ENCODE measurements around the gene MARCO. TPM values are rescaled to one million over a fixed set of nuclear protein-coding genes. Genes with fewer than 3 reads are reported as not detected.

Gene MARCO
- total and polyA plus RNA-seq, 5 donors = 5.9 to 96.6 (median 37.3) TPM

GRCh38 chr2:118967124-118967880 is 25.3 kb downstream of the MARCO start:
- WGBS = 76% methylated on average over 6 of the region's 6 CpGs
- DNase-seq (no peak), ATAC-seq (no peak)
- no peaks in the 10 kb centered on the region for H3K4me1 ChIP-seq (ENCODE audit: control insufficient read depth, insufficient read depth, low read length)
- H3K9me3 ChIP-seq (ENCODE audit: control insufficient read depth, low read length) = no peaks in the 10 kb centered on the region
- intact Hi-C loops (cut with DNase I) = no loop called here
- no peak overlapping the region for H3K27ac ChIP-seq (ENCODE audit: low read length)
- H3K27me3 ChIP-seq (ENCODE audit: control insufficient read depth, insufficient read depth) = no peaks in the 10 kb centered on the region
- no peak overlapping the region for H3K4me3 ChIP-seq (ENCODE audit: low read length)

GRCh38 chr2:118968042-118968441 is 26.0 kb downstream of the MARCO start:
- no peaks in the 10 kb centered on the region for H3K9me3 ChIP-seq (ENCODE audit: control insufficient read depth, low read length)
- no peak overlapping the region for H3K4me3 ChIP-seq (ENCODE audit: low read length)
- H3K4me1 ChIP-seq (ENCODE audit: control insufficient read depth, insufficient read depth, low read length) = no peaks in the 10 kb centered on the region
- intact Hi-C loops (cut with DNase I) = no loop called here
- no peak for ATAC-seq
- no peak overlapping the region for H3K27ac ChIP-seq (ENCODE audit: low read length)
- no peak for DNase-seq
- H3K27me3 ChIP-seq (ENCODE audit: control insufficient read depth, insufficient read depth) = no peaks in the 10 kb centered on the region
- 35% methylated on average over 3 of the region's 3 CpGs for WGBS

DNA sequence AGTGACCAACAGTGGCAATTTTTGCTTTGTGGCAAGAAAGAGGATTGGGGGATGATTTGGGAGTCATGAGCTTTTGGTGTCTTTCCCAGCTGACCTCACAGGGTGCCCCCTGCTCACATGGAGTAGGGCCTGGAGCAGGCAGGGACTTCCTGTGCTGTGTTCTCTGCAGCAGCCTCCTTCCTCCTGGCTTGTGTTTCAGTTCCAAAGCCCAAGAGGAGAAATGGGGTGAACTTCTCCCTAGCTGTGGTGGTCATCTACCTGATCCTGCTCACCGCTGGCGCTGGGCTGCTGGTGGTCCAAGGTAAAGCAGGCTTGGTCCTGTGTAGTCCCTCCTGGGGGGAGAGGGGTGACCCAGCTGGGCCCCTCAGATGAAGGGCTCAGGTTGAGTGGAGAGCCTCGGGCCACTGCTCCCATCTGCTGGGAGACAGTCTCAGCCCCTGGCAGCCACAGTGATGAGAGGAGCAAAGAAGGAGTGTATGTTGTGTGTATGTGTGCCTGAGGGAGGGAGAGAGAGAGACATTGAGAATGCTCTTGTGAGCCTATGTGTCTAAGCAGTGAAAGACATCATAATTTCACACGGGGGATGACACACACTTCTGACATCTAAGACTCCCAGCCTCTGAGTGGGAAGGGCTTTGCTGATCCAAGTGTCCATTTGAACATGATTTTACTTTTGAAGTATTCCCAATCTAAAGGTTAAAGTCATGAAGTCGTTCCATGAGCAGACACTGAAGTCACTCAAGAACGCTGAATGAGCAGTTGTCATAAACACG is 27.2 kb downstream of the MARCO start:
- H3K27me3 ChIP-seq (ENCODE audit: control insufficient read depth, insufficient read depth) = no peaks in the 10 kb centered on the region
- 85% methylated on average over 7 of the region's 7 CpGs for WGBS
- no peaks in the 10 kb centered on the region for H3K9me3 ChIP-seq (ENCODE audit: control insufficient read depth, low read length)
- H3K4me3 ChIP-seq (ENCODE audit: low read length) = no peak overlapping the region
- ATAC-seq (no peak), DNase-seq (no peak)
- intact Hi-C loops (cut with DNase I) = no loop called here
- no peaks in the 10 kb centered on the region for H3K4me1 ChIP-seq (ENCODE audit: control insufficient read depth, insufficient read depth, low read length)
- H3K27ac ChIP-seq (ENCODE audit: low read length) = no peak overlapping the region

GRCh38 chr2:118969734-118970395 is 27.9 kb downstream of the MARCO start:
- H3K4me3 ChIP-seq (ENCODE audit: low read length) = no peak overlapping the region
- no peaks in the 10 kb centered on the region for H3K27me3 ChIP-seq (ENCODE audit: control insufficient read depth, insufficient read depth)
- ATAC-seq = no peak
- no peaks in the 10 kb centered on the region for H3K9me3 ChIP-seq (ENCODE audit: control insufficient read depth, low read length)
- peak in 1 of 3 donors; percentile 13 for DNase-seq
- 88% methylated on average over 16 of the region's 16 CpGs for WGBS
- intact Hi-C loops (cut with DNase I) = no loop called here
- H3K4me1 ChIP-seq (ENCODE audit: control insufficient read depth, insufficient read depth, low read length) = no peaks in the 10 kb centered on the region
- H3K27ac ChIP-seq (ENCODE audit: low read length) = no peak overlapping the region

GRCh38 chr2:118970396-118971135 is 28.6 kb downstream of the MARCO start:
- ATAC-seq (peak; percentile 58 to 64), DNase-seq (peak in 2 of 3 donors; percentile 64)
- no peaks in the 10 kb centered on the region for H3K4me1 ChIP-seq (ENCODE audit: control insufficient read depth, insufficient read depth, low read length)
- no peak overlapping the region for H3K27ac ChIP-seq (ENCODE audit: low read length)
- H3K4me3 ChIP-seq (ENCODE audit: low read length) = no peak overlapping the region
- no peaks in the 10 kb centered on the region for H3K9me3 ChIP-seq (ENCODE audit: control insufficient read depth, low read length)
- intact Hi-C loops (cut with DNase I) = no loop called here
- WGBS = 58% methylated on average over 10 of the region's 10 CpGs
- H3K27me3 ChIP-seq (ENCODE audit: control insufficient read depth, insufficient read depth) = no peaks in the 10 kb centered on the region

GRCh38 chr2:118971245-118972122 is 29.5 kb downstream of the MARCO start:
- Histone ChIP-seq H3K27me3 (ENCODE audit: control insufficient read depth, insufficient read depth) (no peaks in the 10 kb centered on the region), H3K9me3 (ENCODE audit: control insufficient read depth, low read length) (no peaks in the 10 kb centered on the region), H3K4me1 (ENCODE audit: control insufficient read depth, insufficient read depth, low read length) (no peaks in the 10 kb centered on the region), H3K4me3 (ENCODE audit: low read length) (no peak overlapping the region), H3K27ac (ENCODE audit: low read length) (no peak overlapping the region)
- WGBS = 84% methylated on average over 8 of the region's 8 CpGs
- DNase-seq (no peak), ATAC-seq (no peak)
- intact Hi-C loops (cut with DNase I) = no loop called here

DNA sequence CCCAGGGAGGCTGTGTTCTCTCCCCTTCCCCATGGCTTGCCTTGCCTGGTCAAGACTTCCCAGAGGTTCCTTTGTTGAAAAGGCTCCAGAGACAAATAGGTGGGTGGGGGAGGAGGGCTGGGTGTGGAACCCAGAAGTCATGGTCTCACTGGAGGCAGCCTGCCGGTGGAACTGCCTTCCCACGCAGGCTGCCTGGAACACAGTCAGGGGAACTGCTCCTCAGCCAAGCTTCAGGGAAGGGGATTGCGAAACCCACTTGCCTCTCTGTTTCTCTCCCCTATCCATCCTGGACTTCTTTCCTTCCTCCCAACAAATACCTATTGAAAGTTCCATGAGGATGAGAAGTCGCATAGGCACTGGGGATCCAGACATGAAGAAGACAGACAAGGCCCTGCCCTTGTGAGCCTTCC is 31.6 kb downstream of the MARCO start:
- Histone ChIP-seq H3K9me3 (ENCODE audit: control insufficient read depth, low read length) (no peaks in the 10 kb centered on the region), H3K27me3 (ENCODE audit: control insufficient read depth, insufficient read depth) (no peaks in the 10 kb centered on the region), H3K4me3 (ENCODE audit: low read length) (no peak overlapping the region), H3K27ac (ENCODE audit: low read length) (no peak overlapping the region), H3K4me1 (ENCODE audit: control insufficient read depth, insufficient read depth, low read length) (no peaks in the 10 kb centered on the region)
- intact Hi-C loops (cut with DNase I) = no loop called here
- DNase-seq = peak; percentile 66 to 70 (median 69)
- 45% methylated on average over 4 of the region's 4 CpGs for WGBS
- ATAC-seq = peak in 1 of 2 donors; percentile 54

DNA sequence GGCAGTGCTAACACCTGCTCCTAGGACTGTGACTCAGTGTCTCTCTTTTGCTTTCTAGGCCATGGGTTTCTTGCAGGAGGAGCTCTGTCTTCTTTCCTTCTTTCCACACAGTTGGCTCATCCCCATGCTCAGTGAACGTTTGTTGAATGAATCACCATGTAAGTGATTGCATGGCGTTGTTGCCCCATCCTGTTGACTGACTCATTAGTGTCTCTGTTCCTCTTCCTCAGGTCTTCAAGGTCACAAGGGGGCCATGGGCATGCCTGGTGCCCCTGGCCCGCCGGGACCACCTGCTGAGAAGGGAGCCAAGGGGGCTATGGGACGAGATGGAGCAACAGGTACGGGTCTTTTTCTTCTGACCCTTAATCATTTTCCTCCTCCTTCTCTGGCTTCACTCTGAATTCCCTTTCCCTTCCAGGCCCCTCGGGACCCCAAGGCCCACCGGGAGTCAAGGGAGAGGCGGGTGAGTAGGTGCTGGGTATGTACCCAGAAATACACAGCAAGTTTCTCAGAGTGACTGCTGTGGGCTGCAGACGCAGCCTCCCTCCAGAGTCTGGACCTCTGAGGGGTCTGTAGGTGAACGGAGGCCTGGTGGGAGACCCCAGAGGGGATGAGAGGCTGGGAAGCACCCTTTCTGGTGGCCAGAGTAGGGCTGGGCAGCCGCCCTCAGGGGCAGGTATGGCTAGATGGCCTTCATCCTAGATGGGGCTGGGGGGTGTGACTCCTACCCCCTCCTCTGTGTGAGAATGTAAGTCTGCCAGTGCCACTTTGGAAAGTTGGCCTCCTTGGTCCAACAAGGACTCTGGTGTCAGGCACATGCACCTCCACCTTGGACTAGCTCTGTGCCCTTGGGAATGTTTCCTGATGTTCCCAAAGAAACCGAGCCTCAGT is 32.4 kb downstream of the MARCO start:
- DNase-seq (peak in 1 of 3 donors; percentile 43), ATAC-seq (peak in 1 of 2 donors; percentile 62)
- Histone ChIP-seq H3K27ac (ENCODE audit: low read length) (no peak overlapping the region), H3K4me3 (ENCODE audit: low read length) (no peak overlapping the region), H3K4me1 (ENCODE audit: control insufficient read depth, insufficient read depth, low read length) (no peaks in the 10 kb centered on the region), H3K9me3 (ENCODE audit: control insufficient read depth, low read length) (no peaks in the 10 kb centered on the region), H3K27me3 (ENCODE audit: control insufficient read depth, insufficient read depth) (no peaks in the 10 kb centered on the region)
- WGBS = 61% methylated on average over 13 of the region's 13 CpGs
- intact Hi-C loops (cut with DNase I) = no loop called here

DNA sequence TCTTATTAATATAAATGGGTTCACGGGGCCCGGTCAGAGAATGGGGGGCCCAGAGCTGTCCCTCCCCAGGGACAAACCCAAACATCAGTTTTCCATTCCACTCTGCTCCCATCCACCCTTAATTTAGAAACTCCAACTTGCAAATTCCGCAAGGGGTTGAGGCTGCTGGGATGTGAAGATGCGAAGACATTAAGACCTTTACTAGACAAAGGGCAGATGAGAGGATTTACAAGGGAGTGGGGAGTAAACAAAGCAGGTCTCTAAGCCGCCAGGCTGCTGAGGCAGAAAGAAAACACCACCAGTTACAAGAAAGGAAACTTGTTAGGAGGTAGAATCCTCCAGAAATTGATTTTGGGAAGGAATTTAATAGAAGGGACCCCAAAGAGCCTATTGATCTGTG is 33.1 kb downstream of the MARCO start:
- WGBS = 64% methylated on average over 5 of the region's 5 CpGs
- Histone ChIP-seq H3K9me3 (ENCODE audit: control insufficient read depth, low read length) (no peaks in the 10 kb centered on the region), H3K4me1 (ENCODE audit: control insufficient read depth, insufficient read depth, low read length) (no peaks in the 10 kb centered on the region), H3K27ac (ENCODE audit: low read length) (no peak overlapping the region), H3K27me3 (ENCODE audit: control insufficient read depth, insufficient read depth) (no peaks in the 10 kb centered on the region), H3K4me3 (ENCODE audit: low read length) (no peak overlapping the region)
- DNase-seq = no peak
- ATAC-seq = no peak
- intact Hi-C loops (cut with DNase I) = no loop called here

Data from right cardiac atrium (tissue), 5 donors.